ENCODE data around the gene ENOX1. TPM values are rescaled to one million over a fixed set of nuclear protein-coding genes. Genes with fewer than 3 reads are reported as not detected.

ENOX1 gene
- total RNA-seq, 1 experiment from 2014 or later: 1.5 TPM

DNA sequence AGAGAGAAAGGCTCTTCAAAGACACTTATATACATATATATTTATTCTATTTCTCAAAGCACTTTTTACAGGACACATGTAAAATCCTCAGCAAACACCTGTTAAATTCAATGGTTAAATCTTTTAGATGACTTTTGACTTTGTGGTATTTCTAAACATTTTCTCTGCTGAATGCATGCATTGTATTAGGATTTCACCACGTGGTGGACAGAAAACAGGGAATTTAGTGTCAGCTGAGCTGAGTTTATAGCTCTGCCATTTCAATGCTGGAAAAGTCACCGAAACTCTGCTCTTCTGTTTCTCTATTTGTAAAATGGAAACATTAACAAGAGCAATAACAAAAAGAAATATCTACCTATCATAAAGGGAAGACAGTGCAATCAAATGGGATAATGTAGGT lies 375.6 kb downstream of the ENOX1 start:
- H3K27ac Mint-ChIP-seq (ENCODE audit: unreplicated experiment): no peak overlapping the region
- H3K9me3 Mint-ChIP-seq (ENCODE audit: low read depth, unreplicated experiment): peaks cover 4% of the 10 kb centered on the region
- no peak for DNase-seq
- CTCF ChIA-PET: no interaction called here
- TF ChIP-seq, protein P1, sequence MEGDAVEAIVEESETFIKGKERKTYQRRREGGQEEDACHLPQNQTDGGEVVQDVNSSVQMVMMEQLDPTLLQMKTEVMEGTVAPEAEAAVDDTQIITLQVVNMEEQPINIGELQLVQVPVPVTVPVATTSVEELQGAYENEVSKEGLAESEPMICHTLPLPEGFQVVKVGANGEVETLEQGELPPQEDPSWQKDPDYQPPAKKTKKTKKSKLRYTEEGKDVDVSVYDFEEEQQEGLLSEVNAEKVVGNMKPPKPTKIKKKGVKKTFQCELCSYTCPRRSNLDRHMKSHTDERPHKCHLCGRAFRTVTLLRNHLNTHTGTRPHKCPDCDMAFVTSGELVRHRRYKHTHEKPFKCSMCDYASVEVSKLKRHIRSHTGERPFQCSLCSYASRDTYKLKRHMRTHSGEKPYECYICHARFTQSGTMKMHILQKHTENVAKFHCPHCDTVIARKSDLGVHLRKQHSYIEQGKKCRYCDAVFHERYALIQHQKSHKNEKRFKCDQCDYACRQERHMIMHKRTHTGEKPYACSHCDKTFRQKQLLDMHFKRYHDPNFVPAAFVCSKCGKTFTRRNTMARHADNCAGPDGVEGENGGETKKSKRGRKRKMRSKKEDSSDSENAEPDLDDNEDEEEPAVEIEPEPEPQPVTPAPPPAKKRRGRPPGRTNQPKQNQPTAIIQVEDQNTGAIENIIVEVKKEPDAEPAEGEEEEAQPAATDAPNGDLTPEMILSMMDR (IDR thresholded peaks at IDR 0.05; ENCODE audit: unreplicated experiment): no peak
- BruUV-seq (replicated peaks): no TSS peak
- no peaks in the 10 kb centered on the region for H3K36me3 Mint-ChIP-seq (ENCODE audit: insufficient read depth, unreplicated experiment)
- H3K4me3 Mint-ChIP-seq (ENCODE audit: low read depth, unreplicated experiment): no peak overlapping the region
- peaks cover 9% of the 10 kb centered on the region for H3K4me1 Mint-ChIP-seq (ENCODE audit: low read depth, unreplicated experiment)
- H3K27me3 Mint-ChIP-seq (ENCODE audit: unreplicated experiment): no peaks in the 10 kb centered on the region
- intact Hi-C loops (cut with micrococcal nuclease; ENCODE audit: unreplicated experiment): no loop called here

DNA sequence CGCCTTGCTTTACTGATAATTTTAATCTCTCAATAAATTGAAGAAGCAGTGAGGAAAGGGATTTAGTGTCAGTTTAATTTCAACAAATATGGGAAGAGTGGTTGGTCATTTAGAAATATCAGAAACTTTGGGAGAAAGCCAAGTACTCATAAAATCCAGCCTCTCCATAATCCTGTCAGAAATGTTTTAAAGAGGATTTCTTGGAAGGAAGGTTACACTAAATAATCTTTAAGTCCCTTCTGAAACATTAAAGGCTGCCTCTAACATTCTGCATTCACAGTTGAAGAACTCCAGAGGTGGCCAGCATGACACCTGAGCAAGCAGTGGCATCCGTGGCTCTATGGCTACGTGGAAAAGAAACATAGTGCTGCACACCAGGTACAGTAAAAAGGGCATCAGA lies 378.5 kb downstream of the ENOX1 start:
- intact Hi-C loops (cut with micrococcal nuclease; ENCODE audit: unreplicated experiment): no loop called here
- TF ChIP-seq, protein P1 (IDR thresholded peaks at IDR 0.05; ENCODE audit: unreplicated experiment): no peak
- H3K36me3 Mint-ChIP-seq (ENCODE audit: insufficient read depth, unreplicated experiment): no peaks in the 10 kb centered on the region

DNA sequence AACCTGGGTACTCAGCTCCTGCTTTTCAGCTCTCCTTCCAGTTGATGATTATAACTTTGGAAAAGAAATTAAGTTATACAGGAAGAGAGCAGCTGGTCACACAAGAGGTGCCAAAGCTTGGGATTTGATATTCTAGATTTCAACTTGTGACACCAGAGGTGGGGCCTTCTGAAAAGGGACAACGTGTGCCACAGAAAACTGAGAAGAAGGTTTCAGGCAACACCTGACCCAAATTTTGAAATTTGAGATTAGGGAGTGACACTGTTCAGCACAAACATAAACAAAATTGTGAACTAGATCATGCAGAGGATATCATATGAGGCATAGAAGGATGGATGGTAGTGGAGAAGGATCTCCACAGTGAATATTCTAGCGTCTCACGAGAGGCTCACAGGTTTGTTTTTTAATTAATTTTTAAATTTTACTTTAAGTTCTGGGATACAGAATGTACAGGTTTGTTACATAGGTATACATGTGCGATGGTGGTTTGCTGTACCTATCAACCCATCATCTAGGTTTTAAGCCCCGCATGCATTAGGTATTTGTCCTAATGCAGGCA lies 379.7 kb downstream of the ENOX1 start:
- no TSS peak for BruUV-seq (replicated peaks)
- intact Hi-C loops (cut with micrococcal nuclease; ENCODE audit: unreplicated experiment): no loop called here
- CTCF ChIA-PET: no interaction called here

More for the DNA sequence above, 378.5 kb downstream of the ENOX1 start:
- no peak overlapping the region for H3K27ac Mint-ChIP-seq (ENCODE audit: unreplicated experiment)
- no peak overlapping the region for H3K4me3 Mint-ChIP-seq (ENCODE audit: low read depth, unreplicated experiment)
- no TSS peak for BruUV-seq (replicated peaks)
- no peak for DNase-seq
- no peaks in the 10 kb centered on the region for H3K27me3 Mint-ChIP-seq (ENCODE audit: unreplicated experiment)
- CTCF ChIA-PET: no interaction called here
- H3K4me1 Mint-ChIP-seq (ENCODE audit: low read depth, unreplicated experiment): peaks cover 20% of the 10 kb centered on the region
- peaks cover 6% of the 10 kb centered on the region for H3K9me3 Mint-ChIP-seq (ENCODE audit: low read depth, unreplicated experiment)

DNA sequence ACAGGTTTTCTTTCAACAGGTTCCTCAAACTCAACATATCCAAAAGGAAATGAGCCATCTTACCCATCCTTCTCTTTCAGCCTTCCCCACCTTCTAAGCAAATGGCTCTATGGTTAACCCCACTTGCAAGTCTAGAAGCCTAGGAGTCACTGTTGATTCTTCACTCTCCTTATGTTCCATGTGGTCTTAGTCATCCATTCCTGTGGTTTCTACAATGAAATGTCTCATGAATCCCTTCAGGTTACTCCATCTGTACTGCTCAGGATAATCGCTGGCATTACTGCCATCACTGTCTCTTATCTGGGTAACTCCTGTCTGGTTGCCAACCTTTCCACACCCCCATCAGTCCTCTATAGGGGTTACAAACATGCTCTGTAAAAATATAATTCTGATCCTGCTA lies 381.3 kb downstream of the ENOX1 start:
- intact Hi-C loops (cut with micrococcal nuclease; ENCODE audit: unreplicated experiment): no loop called here
- Mint-ChIP-seq H3K27me3 (ENCODE audit: unreplicated experiment) (no peaks in the 10 kb centered on the region), H3K4me3 (ENCODE audit: low read depth, unreplicated experiment) (no peak overlapping the region), H3K4me1 (ENCODE audit: low read depth, unreplicated experiment) (peaks cover 12% of the 10 kb centered on the region), H3K36me3 (ENCODE audit: insufficient read depth, unreplicated experiment) (no peaks in the 10 kb centered on the region), H3K9me3 (ENCODE audit: low read depth, unreplicated experiment) (peaks cover 6% of the 10 kb centered on the region), H3K27ac (ENCODE audit: unreplicated experiment) (no peak overlapping the region)
- DNase-seq: no peak
- TF ChIP-seq, protein P1 (IDR thresholded peaks at IDR 0.05; ENCODE audit: unreplicated experiment): no peak
- no TSS peak for BruUV-seq (replicated peaks)
- CTCF ChIA-PET: no interaction called here

More for the DNA sequence above, 379.7 kb downstream of the ENOX1 start:
- peaks cover 20% of the 10 kb centered on the region for H3K4me1 Mint-ChIP-seq (ENCODE audit: low read depth, unreplicated experiment)
- TF ChIP-seq, protein P1 (IDR thresholded peaks at IDR 0.05; ENCODE audit: unreplicated experiment): no peak
- peaks cover 6% of the 10 kb centered on the region for H3K9me3 Mint-ChIP-seq (ENCODE audit: low read depth, unreplicated experiment)
- no peak for DNase-seq
- H3K27me3 Mint-ChIP-seq (ENCODE audit: unreplicated experiment): no peaks in the 10 kb centered on the region
- H3K36me3 Mint-ChIP-seq (ENCODE audit: insufficient read depth, unreplicated experiment): no peaks in the 10 kb centered on the region
- no peak overlapping the region for H3K4me3 Mint-ChIP-seq (ENCODE audit: low read depth, unreplicated experiment)
- no peak overlapping the region for H3K27ac Mint-ChIP-seq (ENCODE audit: unreplicated experiment)
